Liver (tissue), 9 donors: ENCODE measurements around the gene CADPS. TPM values are rescaled to one million over a fixed set of nuclear protein-coding genes. Genes with fewer than 3 reads are reported as not detected.

Experiments used
- DNase-seq: peaks from one replicate; pipeline ENCODE4 v3.0.0-alpha.2; 2017; ENCODE audit warnings: low spot score
- H3K27ac ChIP-seq, 2 donors: one replicate each; pipeline ENCODE4 v1.7.0; 2013; ENCODE audit warnings: inconsistent platforms in 2 of 2, low read length in 2 of 2, control low read depth in 1 of 2, low read depth in 1 of 2, mild to moderate bottlenecking in 1 of 2
- H3K27me3 ChIP-seq, 4 donors: one replicate each; pipeline versions ENCODE4 v1.6.1 to v1.7.0; 2013; ENCODE audit warnings: low read length in 3 of 4, inconsistent platforms in 1 of 4, mild to moderate bottlenecking in 1 of 4, moderate library complexity in 1 of 4; ENCODE audit not compliant: control insufficient read depth in 4 of 4, insufficient read depth in 4 of 4
- H3K36me3 ChIP-seq, 4 donors: one replicate each; pipeline versions ENCODE4 v1.6.1 to v1.7.0; 2013; ENCODE audit warnings: low read length in 3 of 4, mild to moderate bottlenecking in 3 of 4, low read depth in 1 of 4, moderate library complexity in 1 of 4; ENCODE audit not compliant: control insufficient read depth in 4 of 4, insufficient read depth in 3 of 4
- H3K4me1 ChIP-seq, 4 donors: one replicate each; pipeline versions ENCODE4 v1.6.1 to v1.7.0; 2013; ENCODE audit warnings: low read length in 3 of 4, mild to moderate bottlenecking in 3 of 4, moderate library complexity in 1 of 4; ENCODE audit not compliant: control insufficient read depth in 4 of 4, insufficient read depth in 4 of 4
- H3K4me3 ChIP-seq, 3 donors: one replicate each; pipeline versions ENCODE4 v1.6.1 to v1.7.0; 2013; ENCODE audit warnings: low read length in 3 of 3, control low read depth in 1 of 3, low read depth in 1 of 3, mild to moderate bottlenecking in 1 of 3
- H3K9ac ChIP-seq, 2 donors: one replicate each; pipeline ENCODE4 v1.7.0; 2013; ENCODE audit warnings: low read length in 2 of 2, mild to moderate bottlenecking in 2 of 2, moderate library complexity in 2 of 2, control low read depth in 1 of 2, low read depth in 1 of 2
- H3K9me3 ChIP-seq, 4 donors: one replicate each; pipeline versions ENCODE4 v1.6.1 to v1.7.0; 2013; ENCODE audit warnings: low read length in 3 of 4; ENCODE audit not compliant: control insufficient read depth in 4 of 4
- EGR1 ChIP-seq, 2 donors: IDR thresholded peaks; 2 replicates each; pipeline ENCODE4 v1.6.1; 2016 to 2018; ENCODE audit warnings: antibody characterized with exemption in 2 of 2, low read depth in 2 of 2
- FOXA1 ChIP-seq: IDR thresholded peaks from 2 replicates; pipeline ENCODE4 v1.6.1; 2016; ENCODE audit warnings: antibody characterized with exemption
- FOXA2 ChIP-seq: IDR thresholded peaks from 2 replicates; pipeline ENCODE4 v1.6.1; 2016; ENCODE audit warnings: antibody characterized with exemption
- GABPA ChIP-seq, 2 donors: IDR thresholded peaks in 1 of 2; conservative IDR thresholded peaks in 1 of 2; 2 replicates each; pipeline ENCODE4 v1.6.1; 2016; ENCODE audit warnings: antibody characterized with exemption in 2 of 2, mild to moderate bottlenecking in 1 of 2, moderate library complexity in 1 of 2
- HNF4A ChIP-seq, 2 donors: conservative IDR thresholded peaks; 2 replicates each; pipeline ENCODE4 v1.6.1; 2016; ENCODE audit warnings: antibody characterized with exemption in 2 of 2, mild to moderate bottlenecking in 2 of 2
- HNF4G ChIP-seq: IDR thresholded peaks from 2 replicates; pipeline ENCODE4 v1.6.1; 2016; ENCODE audit warnings: antibody characterized with exemption
- JUND ChIP-seq, 2 donors: IDR thresholded peaks; 2 replicates each; pipeline ENCODE4 v1.6.1; 2016; ENCODE audit warnings: antibody characterized with exemption in 2 of 2
- NR2F2 ChIP-seq: IDR thresholded peaks from 2 replicates; pipeline ENCODE4 v1.6.1; 2016; ENCODE audit warnings: antibody characterized with exemption
- RAD21 ChIP-seq, 2 donors: IDR thresholded peaks; 2 replicates each; pipeline ENCODE4 v1.6.1; 2016; ENCODE audit warnings: antibody characterized with exemption in 2 of 2, mild to moderate bottlenecking in 2 of 2
- RXRA ChIP-seq, 2 donors: IDR thresholded peaks; 2 replicates each; pipeline ENCODE4 v1.6.1; 2017 to 2018; ENCODE audit warnings: antibody characterized with exemption in 2 of 2, mild to moderate bottlenecking in 1 of 2
- SP1 ChIP-seq: IDR thresholded peaks from 2 replicates; pipeline ENCODE4 v1.6.1; 2018; ENCODE audit warnings: antibody characterized with exemption, mild to moderate bottlenecking
- TAF1 ChIP-seq: conservative IDR thresholded peaks from 2 replicates; pipeline ENCODE4 v1.6.1; 2016; ENCODE audit warnings: antibody characterized with exemption, mild to moderate bottlenecking
- YY1 ChIP-seq: IDR thresholded peaks from 2 replicates; pipeline ENCODE4 v1.6.1; 2016; ENCODE audit warnings: antibody characterized with exemption, mild to moderate bottlenecking
- WGBS: extraction: QIAGEN DNeasy Blood & Tissue Kit; methylation state at CpG from one replicate; pipeline ENCODE4 v1.1.7; 2013; 5-methylcytosine and 5-hydroxymethylcytosine counted together
- polyA plus RNA-seq, 2 donors: library from polyadenylated mRNA; stranded (reverse) in 1 of 2; unstranded in 1 of 2; fragments of 200-250 nt in 1 of 2; fragments of >200 nt in 1 of 2; fragmentation: Nextera tagmentation in 1 of 2; extraction: Ambion mirVana in 1 of 2; gene quantifications; one replicate each; pipeline versions ENCODE4 v1.2.1 to v1.2.3, GENCODE V29; 2013 to 2015
- total RNA-seq, 2 donors: library from RNA; depleted of rRNA; stranded (reverse); fragments of >200 nt; gene quantifications; one replicate each; pipeline ENCODE4 v1.2.3, GENCODE V29; 2014
- TF ChIP-seq, protein P1 (sequence below): IDR thresholded peaks from 2 replicates; pipeline ENCODE4 v1.6.1; 2016; ENCODE audit warnings: antibody characterized with exemption
- TF ChIP-seq, protein P2 (sequence below): fragments of 150-350 bp; IDR thresholded peaks from 2 replicates; pipeline ENCODE4 v1.5.1; 2017; ENCODE audit warnings: improper control_type of control experiment, low read depth, low read length; ENCODE audit not compliant: missing input control
- TF ChIP-seq, protein P3 (sequence below): IDR thresholded peaks from 2 replicates; pipeline ENCODE4 v1.6.1; 2016; ENCODE audit warnings: antibody characterized with exemption
- TF ChIP-seq, protein P4 (sequence below): IDR thresholded peaks from 2 replicates; pipeline ENCODE4 v1.6.1; 2016; ENCODE audit warnings: antibody characterized with exemption
- TF ChIP-seq, protein P5 (sequence below): IDR thresholded peaks from 2 replicates; pipeline ENCODE4 v1.6.1; 2016; ENCODE audit warnings: antibody characterized with exemption, mild to moderate bottlenecking
- donor health status: healthy.
- donor health status: healthy.
- donor health status: healthy.
- donor health status: healthy.
- donor health status: healthy.

CADPS gene
- total and polyA plus RNA-seq, 4 donors: 0.05 to 0.37 (median 0.17) TPM; not detected in 1

DNA sequence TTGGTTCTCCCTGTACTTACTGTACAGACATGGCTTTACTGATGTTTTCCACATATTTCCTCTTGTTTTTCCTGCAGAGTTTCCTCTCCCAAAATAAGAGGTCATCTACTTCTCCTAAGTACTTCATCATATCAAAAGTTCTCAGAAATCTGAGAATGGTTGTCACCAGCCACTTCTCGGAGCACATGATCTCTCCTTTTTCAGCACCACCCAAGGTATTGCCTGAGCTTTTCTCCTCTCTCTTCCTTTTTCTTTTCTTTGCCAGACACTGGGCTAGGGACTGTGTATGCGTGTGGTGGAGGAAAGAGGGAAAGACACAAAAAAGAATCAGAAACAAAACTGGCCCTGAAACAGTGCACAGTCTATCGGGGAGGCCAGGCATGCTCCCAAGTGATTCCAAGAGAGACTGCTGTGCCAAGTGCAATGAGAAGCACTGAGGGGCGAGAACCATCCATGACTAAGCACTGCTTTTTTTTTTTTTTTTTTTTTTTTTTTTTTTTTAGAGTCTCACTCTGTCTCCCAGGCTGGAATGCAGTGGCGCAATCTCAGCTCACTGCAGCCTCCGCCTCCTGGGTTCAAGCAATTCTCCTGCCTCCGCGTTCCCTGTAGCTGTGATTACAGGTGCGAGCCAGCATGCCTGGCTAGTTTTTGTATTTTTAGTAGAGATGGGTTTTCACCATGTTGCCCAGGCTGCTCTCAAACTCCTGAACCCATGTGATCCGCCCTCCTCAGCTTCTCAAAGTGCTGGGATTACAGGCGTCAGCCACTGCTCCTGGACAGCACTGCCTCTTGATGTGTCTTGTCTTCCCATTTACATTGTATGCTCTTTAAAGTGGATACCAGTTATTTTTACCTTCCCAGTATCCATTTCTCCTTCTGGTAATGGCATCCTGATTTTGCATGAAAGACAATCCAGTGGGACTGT is 307.9 kb downstream of the CADPS start:
- Histone ChIP-seq H3K27ac (no peak overlapping the region), H3K36me3 (no peaks in the 10 kb centered on the region), H3K4me1 (no peaks in the 10 kb centered on the region), H3K4me3 (no peak overlapping the region), H3K9me3 (no peaks in the 10 kb centered on the region), H3K27me3 (peaks cover 0 to 2% (median 1%) of the 10 kb centered on the region in 4 donors), H3K9ac (no peak overlapping the region)
- WGBS: 60% methylated on average over 11 of the region's 11 CpGs
- DNase-seq: no peak
- TF ChIP-seq, protein P1, sequence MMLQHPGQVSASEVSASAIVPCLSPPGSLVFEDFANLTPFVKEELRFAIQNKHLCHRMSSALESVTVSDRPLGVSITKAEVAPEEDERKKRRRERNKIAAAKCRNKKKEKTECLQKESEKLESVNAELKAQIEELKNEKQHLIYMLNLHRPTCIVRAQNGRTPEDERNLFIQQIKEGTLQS: no peak
- TF ChIP-seq RAD21 (IDR thresholded peaks at IDR 0.05) (no peak), FOXA1 (no peak), EGR1 (IDR thresholded peaks at IDR 0.05; ENCODE audit: low read depth in 2 of 2) (no peak), GABPA (IDR thresholded peaks at IDR 0.05 in 1 of 2, conservative IDR thresholded peaks at IDR 0.05 in 1 of 2) (no peak), NR2F2 (no peak), YY1 (no peak), FOXA2 (no peak), JUND (IDR thresholded peaks at IDR 0.05) (no peak), HNF4G (no peak), TAF1 (no peak), RXRA (IDR thresholded peaks at IDR 0.05) (no peak), HNF4A (conservative IDR thresholded peaks at IDR 0.05) (no peak), SP1 (no peak)
- TF ChIP-seq, protein P2, sequence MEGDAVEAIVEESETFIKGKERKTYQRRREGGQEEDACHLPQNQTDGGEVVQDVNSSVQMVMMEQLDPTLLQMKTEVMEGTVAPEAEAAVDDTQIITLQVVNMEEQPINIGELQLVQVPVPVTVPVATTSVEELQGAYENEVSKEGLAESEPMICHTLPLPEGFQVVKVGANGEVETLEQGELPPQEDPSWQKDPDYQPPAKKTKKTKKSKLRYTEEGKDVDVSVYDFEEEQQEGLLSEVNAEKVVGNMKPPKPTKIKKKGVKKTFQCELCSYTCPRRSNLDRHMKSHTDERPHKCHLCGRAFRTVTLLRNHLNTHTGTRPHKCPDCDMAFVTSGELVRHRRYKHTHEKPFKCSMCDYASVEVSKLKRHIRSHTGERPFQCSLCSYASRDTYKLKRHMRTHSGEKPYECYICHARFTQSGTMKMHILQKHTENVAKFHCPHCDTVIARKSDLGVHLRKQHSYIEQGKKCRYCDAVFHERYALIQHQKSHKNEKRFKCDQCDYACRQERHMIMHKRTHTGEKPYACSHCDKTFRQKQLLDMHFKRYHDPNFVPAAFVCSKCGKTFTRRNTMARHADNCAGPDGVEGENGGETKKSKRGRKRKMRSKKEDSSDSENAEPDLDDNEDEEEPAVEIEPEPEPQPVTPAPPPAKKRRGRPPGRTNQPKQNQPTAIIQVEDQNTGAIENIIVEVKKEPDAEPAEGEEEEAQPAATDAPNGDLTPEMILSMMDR: no peak
- TF ChIP-seq, protein P3, sequence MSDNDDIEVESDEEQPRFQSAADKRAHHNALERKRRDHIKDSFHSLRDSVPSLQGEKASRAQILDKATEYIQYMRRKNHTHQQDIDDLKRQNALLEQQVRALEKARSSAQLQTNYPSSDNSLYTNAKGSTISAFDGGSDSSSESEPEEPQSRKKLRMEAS: no peak
- TF ChIP-seq, protein P4, sequence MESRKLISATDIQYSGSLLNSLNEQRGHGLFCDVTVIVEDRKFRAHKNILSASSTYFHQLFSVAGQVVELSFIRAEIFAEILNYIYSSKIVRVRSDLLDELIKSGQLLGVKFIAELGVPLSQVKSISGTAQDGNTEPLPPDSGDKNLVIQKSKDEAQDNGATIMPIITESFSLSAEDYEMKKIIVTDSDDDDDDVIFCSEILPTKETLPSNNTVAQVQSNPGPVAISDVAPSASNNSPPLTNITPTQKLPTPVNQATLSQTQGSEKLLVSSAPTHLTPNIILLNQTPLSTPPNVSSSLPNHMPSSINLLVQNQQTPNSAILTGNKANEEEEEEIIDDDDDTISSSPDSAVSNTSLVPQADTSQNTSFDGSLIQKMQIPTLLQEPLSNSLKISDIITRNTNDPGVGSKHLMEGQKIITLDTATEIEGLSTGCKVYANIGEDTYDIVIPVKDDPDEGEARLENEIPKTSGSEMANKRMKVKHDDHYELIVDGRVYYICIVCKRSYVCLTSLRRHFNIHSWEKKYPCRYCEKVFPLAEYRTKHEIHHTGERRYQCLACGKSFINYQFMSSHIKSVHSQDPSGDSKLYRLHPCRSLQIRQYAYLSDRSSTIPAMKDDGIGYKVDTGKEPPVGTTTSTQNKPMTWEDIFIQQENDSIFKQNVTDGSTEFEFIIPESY: no peak
- TF ChIP-seq, protein P5, sequence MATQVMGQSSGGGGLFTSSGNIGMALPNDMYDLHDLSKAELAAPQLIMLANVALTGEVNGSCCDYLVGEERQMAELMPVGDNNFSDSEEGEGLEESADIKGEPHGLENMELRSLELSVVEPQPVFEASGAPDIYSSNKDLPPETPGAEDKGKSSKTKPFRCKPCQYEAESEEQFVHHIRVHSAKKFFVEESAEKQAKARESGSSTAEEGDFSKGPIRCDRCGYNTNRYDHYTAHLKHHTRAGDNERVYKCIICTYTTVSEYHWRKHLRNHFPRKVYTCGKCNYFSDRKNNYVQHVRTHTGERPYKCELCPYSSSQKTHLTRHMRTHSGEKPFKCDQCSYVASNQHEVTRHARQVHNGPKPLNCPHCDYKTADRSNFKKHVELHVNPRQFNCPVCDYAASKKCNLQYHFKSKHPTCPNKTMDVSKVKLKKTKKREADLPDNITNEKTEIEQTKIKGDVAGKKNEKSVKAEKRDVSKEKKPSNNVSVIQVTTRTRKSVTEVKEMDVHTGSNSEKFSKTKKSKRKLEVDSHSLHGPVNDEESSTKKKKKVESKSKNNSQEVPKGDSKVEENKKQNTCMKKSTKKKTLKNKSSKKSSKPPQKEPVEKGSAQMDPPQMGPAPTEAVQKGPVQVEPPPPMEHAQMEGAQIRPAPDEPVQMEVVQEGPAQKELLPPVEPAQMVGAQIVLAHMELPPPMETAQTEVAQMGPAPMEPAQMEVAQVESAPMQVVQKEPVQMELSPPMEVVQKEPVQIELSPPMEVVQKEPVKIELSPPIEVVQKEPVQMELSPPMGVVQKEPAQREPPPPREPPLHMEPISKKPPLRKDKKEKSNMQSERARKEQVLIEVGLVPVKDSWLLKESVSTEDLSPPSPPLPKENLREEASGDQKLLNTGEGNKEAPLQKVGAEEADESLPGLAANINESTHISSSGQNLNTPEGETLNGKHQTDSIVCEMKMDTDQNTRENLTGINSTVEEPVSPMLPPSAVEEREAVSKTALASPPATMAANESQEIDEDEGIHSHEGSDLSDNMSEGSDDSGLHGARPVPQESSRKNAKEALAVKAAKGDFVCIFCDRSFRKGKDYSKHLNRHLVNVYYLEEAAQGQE: no peak
